ENCODE results near the gene SMARCA2.

SMARCA2 gene

GRCh38 chr9:2065704-2066103 lies 50.6 kb downstream of the SMARCA2 start:
- TF ChIP-seq, protein P1, sequence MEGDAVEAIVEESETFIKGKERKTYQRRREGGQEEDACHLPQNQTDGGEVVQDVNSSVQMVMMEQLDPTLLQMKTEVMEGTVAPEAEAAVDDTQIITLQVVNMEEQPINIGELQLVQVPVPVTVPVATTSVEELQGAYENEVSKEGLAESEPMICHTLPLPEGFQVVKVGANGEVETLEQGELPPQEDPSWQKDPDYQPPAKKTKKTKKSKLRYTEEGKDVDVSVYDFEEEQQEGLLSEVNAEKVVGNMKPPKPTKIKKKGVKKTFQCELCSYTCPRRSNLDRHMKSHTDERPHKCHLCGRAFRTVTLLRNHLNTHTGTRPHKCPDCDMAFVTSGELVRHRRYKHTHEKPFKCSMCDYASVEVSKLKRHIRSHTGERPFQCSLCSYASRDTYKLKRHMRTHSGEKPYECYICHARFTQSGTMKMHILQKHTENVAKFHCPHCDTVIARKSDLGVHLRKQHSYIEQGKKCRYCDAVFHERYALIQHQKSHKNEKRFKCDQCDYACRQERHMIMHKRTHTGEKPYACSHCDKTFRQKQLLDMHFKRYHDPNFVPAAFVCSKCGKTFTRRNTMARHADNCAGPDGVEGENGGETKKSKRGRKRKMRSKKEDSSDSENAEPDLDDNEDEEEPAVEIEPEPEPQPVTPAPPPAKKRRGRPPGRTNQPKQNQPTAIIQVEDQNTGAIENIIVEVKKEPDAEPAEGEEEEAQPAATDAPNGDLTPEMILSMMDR (IDR thresholded peaks at IDR 0.05), result no peak

DNA sequence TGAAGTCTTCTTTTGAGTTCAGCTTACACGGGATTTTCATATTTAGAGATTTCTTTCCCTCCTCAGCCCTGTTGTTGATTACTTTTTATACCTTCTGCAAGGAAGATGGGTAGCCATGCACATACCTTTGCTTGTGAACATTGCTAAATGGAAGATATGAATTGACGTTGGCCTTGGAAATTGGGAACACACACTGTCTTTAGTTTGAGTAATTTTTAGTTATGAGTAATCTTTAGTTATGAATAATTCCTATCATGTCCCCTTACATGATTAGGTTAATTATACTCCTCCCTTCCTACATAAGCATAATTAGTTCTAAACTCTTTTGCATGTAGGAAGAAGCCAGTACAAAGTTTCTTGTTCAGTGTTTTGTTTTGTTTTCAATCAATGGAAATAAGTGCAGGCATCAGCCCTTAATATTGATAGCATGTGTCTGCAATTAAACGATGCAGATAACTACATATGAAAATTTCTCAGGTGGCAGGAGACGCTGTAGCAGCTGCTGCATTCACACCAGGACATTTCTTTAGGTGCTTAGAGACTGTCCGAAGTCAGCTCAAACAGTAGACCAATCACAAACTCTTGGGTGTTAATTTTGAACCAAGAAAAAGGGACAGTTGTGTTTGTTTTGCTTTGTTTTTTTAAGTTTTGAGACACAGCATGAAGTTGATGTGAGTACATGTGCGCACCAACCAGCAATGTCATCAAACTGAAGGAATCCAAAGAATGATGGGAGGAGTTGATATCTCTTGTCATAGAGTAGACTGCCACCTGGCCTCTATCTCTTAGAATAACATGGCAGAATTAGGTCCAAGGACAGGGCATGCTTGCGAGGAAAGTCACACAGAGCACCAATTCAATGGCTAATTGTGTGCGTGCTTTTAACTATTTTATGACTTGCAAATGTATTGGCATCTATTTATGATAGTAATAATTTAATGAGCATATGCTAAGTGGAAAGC lies 51.4 kb downstream of the SMARCA2 start:
- TF ChIP-seq, protein P1 (IDR thresholded peaks at IDR 0.05), result peak; percentile 27; the same call in 1 of the 2 replicates

GRCh38 chr9:2072752-2073405 lies 57.7 kb downstream of the SMARCA2 start:
- TF ChIP-seq, protein P1 (IDR thresholded peaks at IDR 0.05), result no peak

GRCh38 chr9:2082772-2083171 lies 67.6 kb downstream of the SMARCA2 start:
- TF ChIP-seq, protein P1 (IDR thresholded peaks at IDR 0.05), result no peak

GRCh38 chr9:2083479-2083878 lies 68.3 kb downstream of the SMARCA2 start:
- TF ChIP-seq, protein P1 (IDR thresholded peaks at IDR 0.05), result no peak

GRCh38 chr9:2085716-2086115 lies 70.6 kb downstream of the SMARCA2 start:
- TF ChIP-seq, protein P1 (IDR thresholded peaks at IDR 0.05), result no peak

DNA sequence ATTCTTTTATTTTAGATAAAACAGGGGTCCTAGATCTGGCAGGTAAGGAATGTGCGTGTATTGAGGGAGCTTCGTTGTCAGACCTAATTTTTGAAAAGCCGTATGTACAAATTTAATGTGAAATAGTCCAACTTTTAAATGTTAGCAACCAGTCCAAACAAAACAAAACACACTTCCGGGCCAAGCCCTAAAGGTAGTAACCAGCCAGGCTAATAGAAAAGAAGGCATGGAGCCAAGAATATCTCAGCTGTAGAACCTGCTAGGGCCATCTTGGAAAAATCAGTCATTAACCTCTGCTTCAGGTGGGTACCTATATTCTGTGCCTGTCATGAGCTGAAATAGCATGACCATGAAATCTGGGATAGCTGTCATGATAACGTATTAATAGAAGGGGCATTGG lies 71.0 kb downstream of the SMARCA2 start:
- TF ChIP-seq, protein P1 (IDR thresholded peaks at IDR 0.05), result no peak
